ENCODE measurements around the gene UBE3A. TPM values are rescaled to one million over a fixed set of nuclear protein-coding genes. Genes with fewer than 3 reads are reported as not detected.

The UBE3A gene
- total RNA-seq, 4 donors from 2014 or later: 93.6 to 116 (median 95.3) TPM

DNA sequence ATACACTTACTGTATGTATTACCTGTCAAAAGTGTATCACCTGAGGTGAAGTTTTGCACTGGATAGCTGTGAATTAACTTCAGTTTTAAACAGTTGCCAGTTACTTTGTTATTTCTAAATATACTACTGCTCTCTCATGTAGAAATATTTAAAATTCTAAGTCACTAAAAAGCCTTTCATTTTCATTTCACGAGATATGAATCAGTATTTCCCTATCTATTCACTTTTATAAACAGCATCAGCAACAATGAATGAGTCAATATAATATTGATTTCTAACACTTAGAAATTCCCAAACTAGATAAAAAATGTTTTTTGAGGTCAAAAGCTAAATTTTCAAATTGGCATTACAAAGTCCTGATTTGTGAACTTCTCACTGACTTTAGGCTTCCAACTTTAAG, 32.6 kb downstream of the UBE3A start:
- H3K27me3 ChIP-seq: no peaks in the 10 kb centered on the region
- ATAC-seq: no peak
- WGBS, 2 donors (ENCODE audit: low coverage in 1 of 2): 44 to 61% methylated on average over 1 of the region's 1 CpG
- H3K4me3 ChIP-seq: no peak overlapping the region
- H3K36me3 ChIP-seq: peaks cover 0 to 32% of the 10 kb centered on the region in 2 donors
- TF ChIP-seq, protein P1, sequence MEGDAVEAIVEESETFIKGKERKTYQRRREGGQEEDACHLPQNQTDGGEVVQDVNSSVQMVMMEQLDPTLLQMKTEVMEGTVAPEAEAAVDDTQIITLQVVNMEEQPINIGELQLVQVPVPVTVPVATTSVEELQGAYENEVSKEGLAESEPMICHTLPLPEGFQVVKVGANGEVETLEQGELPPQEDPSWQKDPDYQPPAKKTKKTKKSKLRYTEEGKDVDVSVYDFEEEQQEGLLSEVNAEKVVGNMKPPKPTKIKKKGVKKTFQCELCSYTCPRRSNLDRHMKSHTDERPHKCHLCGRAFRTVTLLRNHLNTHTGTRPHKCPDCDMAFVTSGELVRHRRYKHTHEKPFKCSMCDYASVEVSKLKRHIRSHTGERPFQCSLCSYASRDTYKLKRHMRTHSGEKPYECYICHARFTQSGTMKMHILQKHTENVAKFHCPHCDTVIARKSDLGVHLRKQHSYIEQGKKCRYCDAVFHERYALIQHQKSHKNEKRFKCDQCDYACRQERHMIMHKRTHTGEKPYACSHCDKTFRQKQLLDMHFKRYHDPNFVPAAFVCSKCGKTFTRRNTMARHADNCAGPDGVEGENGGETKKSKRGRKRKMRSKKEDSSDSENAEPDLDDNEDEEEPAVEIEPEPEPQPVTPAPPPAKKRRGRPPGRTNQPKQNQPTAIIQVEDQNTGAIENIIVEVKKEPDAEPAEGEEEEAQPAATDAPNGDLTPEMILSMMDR (IDR thresholded peaks at IDR 0.05): no peak
- TF ChIP-seq EP300 (IDR thresholded peaks at IDR 0.05) (no peak), POLR2A (IDR thresholded peaks at IDR 0.05) (no peak), POLR2AphosphoS5 (IDR thresholded peaks at IDR 0.05) (no peak)
- peaks cover 0 to 11% (median 0%) of the 10 kb centered on the region in 3 donors for H3K9me3 ChIP-seq
- H3K4me1 ChIP-seq: peaks cover 6 to 55% (median 7%) of the 10 kb centered on the region in 3 donors
- no peak overlapping the region for H3K27ac ChIP-seq

DNA sequence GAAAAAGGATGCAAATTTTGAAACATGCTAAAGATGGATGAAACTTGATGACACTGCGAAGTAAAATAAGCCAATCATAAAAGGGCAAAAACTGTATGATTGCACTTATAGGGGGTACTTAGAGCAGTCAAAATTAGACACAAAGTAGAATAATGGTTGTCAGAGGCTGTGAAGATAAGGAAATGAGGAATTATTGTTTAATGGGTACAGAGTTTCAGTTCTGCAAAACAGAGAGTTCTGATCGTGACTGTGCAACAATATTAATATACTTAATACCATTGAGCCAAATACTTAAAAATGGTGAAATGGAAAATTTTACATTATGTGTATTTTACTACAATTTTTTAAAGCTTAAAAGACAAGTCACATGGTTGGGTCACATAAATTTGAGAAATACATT, 35.1 kb downstream of the UBE3A start:
- Histone ChIP-seq H3K27ac (no peak overlapping the region), H3K9me3 (peaks cover 0 to 11% (median 0%) of the 10 kb centered on the region in 3 donors), H3K36me3 (peaks cover 0 to 32% of the 10 kb centered on the region in 2 donors), H3K4me3 (no peak overlapping the region), H3K4me1 (peaks cover 6 to 30% (median 7%) of the 10 kb centered on the region in 3 donors), H3K27me3 (no peaks in the 10 kb centered on the region)
- ATAC-seq: no peak
- 79 to 94% methylated on average over 2 of the region's 2 CpGs for WGBS, 2 donors (ENCODE audit: low coverage in 1 of 2)
- TF ChIP-seq, protein P1 (IDR thresholded peaks at IDR 0.05): no peak
- TF ChIP-seq POLR2AphosphoS5 (IDR thresholded peaks at IDR 0.05) (no peak), EP300 (IDR thresholded peaks at IDR 0.05) (no peak), POLR2A (IDR thresholded peaks at IDR 0.05) (no peak)

DNA sequence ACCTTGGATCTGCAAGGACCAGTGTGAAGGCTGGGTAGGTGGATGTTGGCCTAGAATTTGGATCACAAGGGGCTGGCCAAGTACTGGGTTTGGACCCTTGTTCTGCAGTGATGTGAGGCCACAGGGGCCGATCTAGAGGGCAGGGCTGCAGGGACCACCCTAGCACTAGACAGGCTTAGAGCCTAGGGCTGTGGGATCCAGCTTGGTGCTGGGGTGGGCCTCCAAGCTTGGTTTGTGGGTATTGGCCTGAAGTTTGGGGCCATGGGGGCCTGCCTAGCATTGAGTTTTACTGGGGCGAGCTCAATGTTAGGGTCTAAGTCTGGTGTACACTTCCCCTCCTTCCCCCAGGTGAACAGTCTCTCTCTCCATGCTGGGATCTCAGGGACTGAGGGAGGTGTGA, 36.5 kb downstream of the UBE3A start:
- TF ChIP-seq EP300 (IDR thresholded peaks at IDR 0.05): no peak
- no peak for TF ChIP-seq POLR2AphosphoS5 (IDR thresholded peaks at IDR 0.05)
- no peak for TF ChIP-seq POLR2A (IDR thresholded peaks at IDR 0.05)
- TF ChIP-seq, protein P1 (IDR thresholded peaks at IDR 0.05): no peak
- Histone ChIP-seq H3K9me3 (peaks cover 0 to 11% (median 0%) of the 10 kb centered on the region in 3 donors), H3K27me3 (no peaks in the 10 kb centered on the region), H3K4me1 (peaks cover 0 to 17% (median 4%) of the 10 kb centered on the region in 3 donors), H3K27ac (no peak overlapping the region), H3K4me3 (no peak overlapping the region), H3K36me3 (peaks cover 0 to 32% of the 10 kb centered on the region in 2 donors)
- 100% methylated on average over 1 of the region's 2 CpGs; no CpG with 5 or more reads in 1 of the 2 donors for WGBS, 2 donors (ENCODE audit: low coverage in 1 of 2)
- no peak for ATAC-seq

DNA sequence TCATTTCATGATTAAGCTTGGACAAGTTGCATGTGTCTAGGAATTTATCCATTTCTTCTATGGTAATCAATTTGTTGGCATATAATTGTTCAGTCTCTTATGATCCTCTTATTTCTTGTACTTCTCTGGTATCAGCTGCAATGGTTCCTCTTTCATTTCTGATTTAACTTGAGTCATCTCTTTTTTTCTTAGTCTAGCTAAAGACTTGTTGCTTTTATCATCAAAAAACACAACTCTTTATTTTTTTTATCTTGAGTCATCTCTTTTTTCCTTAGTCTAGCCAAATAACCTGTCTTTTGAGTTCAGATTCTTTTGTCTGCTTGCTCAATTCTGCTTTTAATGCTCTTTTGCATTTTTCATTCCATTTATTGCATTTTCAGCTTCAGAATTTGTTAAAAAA, 37.3 kb downstream of the UBE3A start:
- peaks cover 0 to 11% (median 0%) of the 10 kb centered on the region in 3 donors for H3K9me3 ChIP-seq
- no peak overlapping the region for H3K27ac ChIP-seq
- TF ChIP-seq POLR2A (IDR thresholded peaks at IDR 0.05): no peak
- TF ChIP-seq EP300 (IDR thresholded peaks at IDR 0.05): no peak
- TF ChIP-seq, protein P1 (IDR thresholded peaks at IDR 0.05): no peak
- no peak for TF ChIP-seq POLR2AphosphoS5 (IDR thresholded peaks at IDR 0.05)
- H3K36me3 ChIP-seq: peaks cover 0 to 32% of the 10 kb centered on the region in 2 donors
- H3K4me1 ChIP-seq: peaks cover 0 to 14% (median 0%) of the 10 kb centered on the region in 3 donors
- no peak overlapping the region for H3K4me3 ChIP-seq
- no peaks in the 10 kb centered on the region for H3K27me3 ChIP-seq
- ATAC-seq: no peak

DNA sequence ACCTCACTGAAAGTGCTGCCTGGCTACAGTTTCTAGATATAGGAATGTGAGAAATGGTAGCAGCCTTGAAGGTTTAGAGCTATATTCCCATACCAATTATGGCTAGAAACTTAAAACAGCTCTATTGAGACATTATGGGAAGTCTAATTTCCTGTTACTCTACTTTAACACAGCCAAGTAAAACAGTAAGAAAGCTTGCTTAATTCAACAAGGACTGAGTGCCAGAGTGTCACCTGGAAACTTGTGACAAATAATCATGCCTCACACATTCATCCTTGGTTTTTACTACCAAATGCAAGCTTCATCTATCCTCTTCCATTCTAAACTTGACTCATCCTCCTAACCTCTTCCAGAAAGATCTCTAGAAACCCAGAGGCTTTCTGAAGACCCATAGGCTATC, 41.7 kb downstream of the UBE3A start:
- no peak overlapping the region for H3K4me3 ChIP-seq
- H3K36me3 ChIP-seq: peaks cover 0 to 5% of the 10 kb centered on the region in 2 donors
- H3K27ac ChIP-seq: no peak overlapping the region
- no peak for ATAC-seq
- peaks cover 0 to 33% (median 0%) of the 10 kb centered on the region in 3 donors for H3K4me1 ChIP-seq
- H3K27me3 ChIP-seq: no peaks in the 10 kb centered on the region
- TF ChIP-seq EP300 (IDR thresholded peaks at IDR 0.05) (no peak), POLR2A (IDR thresholded peaks at IDR 0.05) (no peak), POLR2AphosphoS5 (IDR thresholded peaks at IDR 0.05) (no peak)
- TF ChIP-seq, protein P1 (IDR thresholded peaks at IDR 0.05): no peak
- H3K9me3 ChIP-seq: peaks cover 0 to 6% (median 0%) of the 10 kb centered on the region in 3 donors
